Keratinocyte (primary cell): ENCODE measurements around the gene INA. TPM values are rescaled to one million over a fixed set of nuclear protein-coding genes. Genes with fewer than 3 reads are reported as not detected.

Source experiments
- DNase-seq: peaks from one replicate; pipeline ENCODE4 v3.0.0-alpha.2; 2011; ENCODE audit warnings: low read depth, missing footprints, low spot score
- FAIRE-seq: peaks from 2 replicates; lab custom pipeline; 2011; peaks lifted over from hg19 to GRCh38; lab: Jason Lieb, UNC
- H2AFZ ChIP-seq: 2 replicates; pipeline ENCODE4 v1.6.0; 2012; ENCODE audit warnings: low read length, control low read depth, inconsistent platforms; ENCODE audit not compliant: control insufficient read depth
- H3K27ac ChIP-seq: 2 replicates; pipeline ENCODE4 v1.5.1; 2011; ENCODE audit warnings: low read length; ENCODE audit not compliant: control insufficient read depth, insufficient read depth
- H3K27me3 ChIP-seq: 3 replicates; pipeline ENCODE4 v1.6.0; 2011; ENCODE audit warnings: low read length; ENCODE audit not compliant: control insufficient read depth, insufficient read depth; ENCODE audit errors: extremely low read depth
- H3K36me3 ChIP-seq, 2 experiments: 2 replicates in 1 of 2; 3 replicates in 1 of 2; pipeline ENCODE4 v1.5.1; 2011; ENCODE audit warnings: low read length in 2 of 2, mild to moderate bottlenecking in 1 of 2; ENCODE audit not compliant: control insufficient read depth in 2 of 2, insufficient read depth in 2 of 2; ENCODE audit errors: extremely low read depth in 1 of 2
- H3K4me1 ChIP-seq: 3 replicates; pipeline ENCODE4 v1.5.1; 2011; ENCODE audit warnings: low read length; ENCODE audit not compliant: control insufficient read depth, insufficient read depth; ENCODE audit errors: extremely low read depth
- H3K4me2 ChIP-seq: 3 replicates; pipeline ENCODE4 v1.6.0; 2011; ENCODE audit warnings: low read depth, low read length; ENCODE audit not compliant: control insufficient read depth, insufficient read depth; ENCODE audit errors: extremely low read depth
- H3K4me3 ChIP-seq, 3 experiments: fragments of 200-600 bp in 1 of 3; sonication (generic) in 1 of 3; 2 replicates in 2 of 3; 3 replicates in 1 of 3; pipeline ENCODE4 v1.5.1; 2011 to 2016; ENCODE audit warnings: low read length in 3 of 3, mild to moderate bottlenecking in 3 of 3, control low read depth in 2 of 3, inconsistent platforms in 1 of 3, low read depth in 1 of 3, mixed read lengths in 1 of 3, mixed run types in 1 of 3, moderate library complexity in 1 of 3; ENCODE audit not compliant: control insufficient read depth in 2 of 3, insufficient read depth in 2 of 3; ENCODE audit errors: extremely low read depth in 1 of 3
- H3K79me2 ChIP-seq: 2 replicates; pipeline ENCODE4 v1.6.0; 2012; ENCODE audit warnings: low read length; ENCODE audit not compliant: control insufficient read depth, insufficient read depth
- H3K9ac ChIP-seq: 3 replicates; pipeline ENCODE4 v1.6.0; 2011; ENCODE audit warnings: low read length; ENCODE audit not compliant: control insufficient read depth, insufficient read depth; ENCODE audit errors: extremely low read depth
- H3K9me1 ChIP-seq: 3 replicates; pipeline ENCODE4 v1.6.0; 2011; ENCODE audit warnings: low read length; ENCODE audit not compliant: control insufficient read depth, insufficient read depth; ENCODE audit errors: extremely low read depth
- H3K9me3 ChIP-seq: 2 replicates; pipeline ENCODE4 v1.5.1; 2012; ENCODE audit warnings: low read depth, low read length; ENCODE audit not compliant: control insufficient read depth
- H4K20me1 ChIP-seq: 3 replicates; pipeline ENCODE4 v1.6.0; 2011; ENCODE audit warnings: low read length; ENCODE audit not compliant: control insufficient read depth, insufficient read depth; ENCODE audit errors: extremely low read depth
- EZH2 ChIP-seq: IDR thresholded peaks from one replicate; pipeline ENCODE4 v1.6.1; 2012; ENCODE audit warnings: inconsistent platforms, mild to moderate bottlenecking, low read length, moderate library complexity
- dilution Hi-C: fragments of 300-500 bp; cut with MboI; formaldehyde crosslinking; loops from one replicate; pipeline ENCODE4 v1.7.0; 2020; ENCODE audit warnings: low sequenced_read_pairs; ENCODE audit not compliant: extremely low pct_ligation_motif_present
- polyA plus RNA-seq, 5 experiments: library from polyadenylated mRNA; depleted of rRNA in 3 of 5; stranded (reverse) in 3 of 5; stranded (forward) in 1 of 5; unstranded in 1 of 5; fragments of >200 nt; gene quantifications; 1 replicate in 1 of 5; 2 replicates in 3 of 5; 3 replicates in 1 of 5; pipeline versions ENCODE4 v1.2.1 to v1.2.3, GENCODE V29; 2011 to 2012; ENCODE audit warnings: missing spikeins in 2 of 5, low read depth in 1 of 5, low replicate concordance in 1 of 5
- TF ChIP-seq, protein P1 (sequence below), 3 experiments: IDR thresholded peaks in 1 of 3; conservative IDR thresholded peaks in 1 of 3; optimal IDR thresholded peaks in 1 of 3; 2 replicates in 2 of 3; 3 replicates in 1 of 3; pipeline versions ENCODE3 to v1.5.1; 2011; ENCODE audit warnings: low read length in 3 of 3, mild to moderate bottlenecking in 3 of 3, moderate library complexity in 2 of 3, control low read depth in 1 of 3, inconsistent platforms in 1 of 3; ENCODE audit not compliant: insufficient read depth in 2 of 3; ENCODE audit errors: extremely low read depth in 1 of 3

Gene INA
- polyA plus RNA-seq, 1 donor (not counting 4 experiments of a cell fraction or from before 2014, with no cell fraction given) = 4.6 TPM

DNA sequence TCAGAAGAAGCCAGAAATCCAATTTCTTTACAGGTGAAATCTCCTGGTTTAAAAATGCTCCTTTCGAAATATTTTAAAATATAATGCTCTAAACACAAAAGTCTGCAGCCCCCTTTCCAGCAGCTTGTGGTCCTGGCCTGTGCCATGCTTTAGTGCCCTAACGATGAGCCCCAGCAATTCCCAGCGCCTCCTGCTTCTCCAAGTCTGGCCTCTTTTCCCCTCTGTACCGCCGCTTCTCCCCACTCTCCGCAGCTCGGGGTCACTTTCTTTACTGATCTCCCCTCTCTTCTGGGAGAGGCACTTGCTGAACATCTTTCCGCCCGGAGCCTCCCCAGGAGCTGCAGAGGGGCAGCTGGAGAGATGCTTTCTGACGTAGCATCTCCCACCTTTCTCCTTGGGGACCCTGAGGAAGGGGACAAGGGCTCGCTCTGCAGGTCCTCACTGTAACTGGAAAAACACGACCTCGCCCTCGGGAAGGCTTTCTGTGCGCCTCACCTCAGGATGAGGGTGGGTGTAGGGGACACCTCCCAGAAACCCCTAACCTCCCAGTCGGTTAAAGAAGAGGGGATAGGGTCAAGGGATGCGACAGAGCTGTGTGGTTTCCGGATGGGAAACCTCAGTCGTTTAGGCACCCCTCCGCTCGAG is 565 bp upstream of the INA start:
- no peak overlapping the region for H3K27ac ChIP-seq
- H3K4me1 ChIP-seq = peaks cover 16% of the 10 kb centered on the region
- H4K20me1 ChIP-seq = no peaks in the 10 kb centered on the region
- H3K27me3 ChIP-seq = peaks cover 42% of the 10 kb centered on the region
- H3K4me3 ChIP-seq = peak overlapping the region in 2 of 3 experiments; percentile 1 to 13
- no peaks in the 10 kb centered on the region for H3K79me2 ChIP-seq
- H3K36me3 ChIP-seq = no peaks in the 10 kb centered on the region
- H3K9me1 ChIP-seq = peaks cover 3% of the 10 kb centered on the region
- DNase-seq (no peak), FAIRE-seq (no peak)
- dilution Hi-C loops = no loop called here
- H3K9ac ChIP-seq = no peak overlapping the region
- H3K4me2 ChIP-seq = peak overlapping the region; percentile 77
- no peak overlapping the region for H2AFZ ChIP-seq
- TF ChIP-seq, protein P1, sequence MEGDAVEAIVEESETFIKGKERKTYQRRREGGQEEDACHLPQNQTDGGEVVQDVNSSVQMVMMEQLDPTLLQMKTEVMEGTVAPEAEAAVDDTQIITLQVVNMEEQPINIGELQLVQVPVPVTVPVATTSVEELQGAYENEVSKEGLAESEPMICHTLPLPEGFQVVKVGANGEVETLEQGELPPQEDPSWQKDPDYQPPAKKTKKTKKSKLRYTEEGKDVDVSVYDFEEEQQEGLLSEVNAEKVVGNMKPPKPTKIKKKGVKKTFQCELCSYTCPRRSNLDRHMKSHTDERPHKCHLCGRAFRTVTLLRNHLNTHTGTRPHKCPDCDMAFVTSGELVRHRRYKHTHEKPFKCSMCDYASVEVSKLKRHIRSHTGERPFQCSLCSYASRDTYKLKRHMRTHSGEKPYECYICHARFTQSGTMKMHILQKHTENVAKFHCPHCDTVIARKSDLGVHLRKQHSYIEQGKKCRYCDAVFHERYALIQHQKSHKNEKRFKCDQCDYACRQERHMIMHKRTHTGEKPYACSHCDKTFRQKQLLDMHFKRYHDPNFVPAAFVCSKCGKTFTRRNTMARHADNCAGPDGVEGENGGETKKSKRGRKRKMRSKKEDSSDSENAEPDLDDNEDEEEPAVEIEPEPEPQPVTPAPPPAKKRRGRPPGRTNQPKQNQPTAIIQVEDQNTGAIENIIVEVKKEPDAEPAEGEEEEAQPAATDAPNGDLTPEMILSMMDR (optimal IDR thresholded peaks at IDR 0.05 in 1 of 3, IDR thresholded peaks at IDR 0.05 in 1 of 3, conservative IDR thresholded peaks at IDR 0.05 in 1 of 3; ENCODE audit: extremely low read depth in 1 of 3, insufficient read depth in 2 of 3, low read length in 3 of 3) = no peak
- peak; percentile 66 for TF ChIP-seq EZH2
- no peaks in the 10 kb centered on the region for H3K9me3 ChIP-seq

DNA sequence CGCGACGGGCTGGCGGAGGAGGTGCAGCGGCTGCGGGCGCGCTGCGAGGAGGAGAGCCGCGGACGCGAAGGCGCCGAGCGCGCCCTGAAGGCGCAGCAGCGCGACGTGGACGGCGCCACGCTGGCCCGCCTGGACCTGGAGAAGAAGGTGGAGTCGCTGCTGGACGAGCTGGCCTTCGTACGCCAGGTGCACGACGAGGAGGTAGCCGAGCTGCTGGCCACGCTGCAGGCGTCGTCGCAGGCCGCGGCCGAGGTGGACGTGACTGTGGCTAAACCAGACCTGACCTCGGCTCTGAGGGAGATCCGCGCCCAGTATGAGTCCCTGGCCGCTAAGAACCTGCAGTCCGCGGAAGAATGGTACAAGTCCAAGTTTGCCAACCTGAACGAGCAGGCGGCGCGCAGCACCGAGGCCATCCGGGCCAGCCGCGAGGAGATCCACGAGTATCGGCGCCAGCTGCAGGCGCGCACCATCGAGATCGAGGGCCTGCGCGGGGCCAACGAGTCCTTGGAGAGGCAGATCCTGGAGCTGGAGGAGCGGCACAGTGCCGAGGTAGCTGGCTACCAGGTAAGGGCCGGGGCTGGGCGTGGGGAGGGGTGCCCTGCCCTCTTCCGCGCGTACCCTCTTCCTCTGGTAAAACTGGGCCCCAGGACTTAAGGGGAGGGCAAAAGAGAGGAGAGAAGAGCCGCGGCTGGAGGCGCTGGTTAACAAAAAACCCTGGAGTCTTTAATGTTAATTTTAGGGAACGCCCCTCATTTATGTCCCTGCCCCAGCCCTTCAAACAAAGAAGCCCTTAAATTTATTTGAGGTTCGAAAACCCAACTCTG is 987 bp downstream of the INA start:
- Histone ChIP-seq H3K4me1 (peaks cover 15% of the 10 kb centered on the region), H3K9me3 (no peaks in the 10 kb centered on the region), H3K27ac (no peak overlapping the region), H3K79me2 (no peaks in the 10 kb centered on the region), H3K9ac (no peak overlapping the region), H2AFZ (peak overlapping the region; percentile 36), H3K9me1 (peaks cover 3% of the 10 kb centered on the region), H3K27me3 (peaks cover 48% of the 10 kb centered on the region), H3K4me3 (peak overlapping the region in 1 of 3 experiments; percentile 39), H3K4me2 (peak overlapping the region; percentile 77), H3K36me3 (no peaks in the 10 kb centered on the region), H4K20me1 (no peaks in the 10 kb centered on the region)
- dilution Hi-C loops = no loop called here
- TF ChIP-seq EZH2 = peak; percentile 42
- TF ChIP-seq, protein P1 (optimal IDR thresholded peaks at IDR 0.05 in 1 of 3, IDR thresholded peaks at IDR 0.05 in 1 of 3, conservative IDR thresholded peaks at IDR 0.05 in 1 of 3; ENCODE audit: extremely low read depth in 1 of 3, insufficient read depth in 2 of 3, low read length in 3 of 3) = no peak
- DNase-seq (no peak), FAIRE-seq (no peak)
